ENCODE results near the gene NPIPB8.
"Not testable (repeated sequence)": the region's sequence is repeated elsewhere in the genome, so short reads cannot be mapped to it uniquely, and the experiment has no call there.

- TF ChIP-seq, protein P1, sequence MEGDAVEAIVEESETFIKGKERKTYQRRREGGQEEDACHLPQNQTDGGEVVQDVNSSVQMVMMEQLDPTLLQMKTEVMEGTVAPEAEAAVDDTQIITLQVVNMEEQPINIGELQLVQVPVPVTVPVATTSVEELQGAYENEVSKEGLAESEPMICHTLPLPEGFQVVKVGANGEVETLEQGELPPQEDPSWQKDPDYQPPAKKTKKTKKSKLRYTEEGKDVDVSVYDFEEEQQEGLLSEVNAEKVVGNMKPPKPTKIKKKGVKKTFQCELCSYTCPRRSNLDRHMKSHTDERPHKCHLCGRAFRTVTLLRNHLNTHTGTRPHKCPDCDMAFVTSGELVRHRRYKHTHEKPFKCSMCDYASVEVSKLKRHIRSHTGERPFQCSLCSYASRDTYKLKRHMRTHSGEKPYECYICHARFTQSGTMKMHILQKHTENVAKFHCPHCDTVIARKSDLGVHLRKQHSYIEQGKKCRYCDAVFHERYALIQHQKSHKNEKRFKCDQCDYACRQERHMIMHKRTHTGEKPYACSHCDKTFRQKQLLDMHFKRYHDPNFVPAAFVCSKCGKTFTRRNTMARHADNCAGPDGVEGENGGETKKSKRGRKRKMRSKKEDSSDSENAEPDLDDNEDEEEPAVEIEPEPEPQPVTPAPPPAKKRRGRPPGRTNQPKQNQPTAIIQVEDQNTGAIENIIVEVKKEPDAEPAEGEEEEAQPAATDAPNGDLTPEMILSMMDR (IDR thresholded peaks at IDR 0.05) = not testable (repeated sequence)
- TF ChIP-seq POLR2A (IDR thresholded peaks at IDR 0.05) = not testable (repeated sequence)
Observed at GRCh38 chr16:28699792-28700191, 61.9 kb downstream of the NPIPB8 start.

Measured in heart left ventricle (tissue), 13 donors.